Activated T-helper 1 cell treated with anti-CD3 and anti-CD28 coated beads, Interleukin-12 subunit alpha, Interleukin-12 subunit beta, Interleukin-2, Interleukin-4 antibody, amounts not matched to agents 30 ng/mL and 10 ng/mL and 1 ng/mL, durations not matched to agents 14 hours and 24 hours and 36 hours (primary cell): ENCODE results near the gene BCOR. TPM values are rescaled to one million over a fixed set of nuclear protein-coding genes. Genes with fewer than 3 reads are reported as not detected.
A peak's percentile ranks its signal among the peaks of the same experiment; 100 is the strongest.

Source experiments
- DNase-seq: peaks from one replicate; pipeline ENCODE4 v3.0.0; 2021; ENCODE audit warnings: low spot score
- H3K27ac Mint-ChIP-seq: one replicate; pipeline ENCODE4 v1.8.0; 2021; ENCODE audit warnings: mild to moderate bottlenecking, mixed read lengths
- H3K27me3 Mint-ChIP-seq: one replicate; pipeline ENCODE4 v1.8.0; 2022; ENCODE audit warnings: mild to moderate bottlenecking, moderate library complexity, mixed read lengths; ENCODE audit not compliant: insufficient read depth
- H3K36me3 Mint-ChIP-seq: one replicate; pipeline ENCODE4 v1.8.0; 2021; ENCODE audit warnings: low read depth, mixed read lengths
- H3K4me1 Mint-ChIP-seq: one replicate; pipeline ENCODE4 v1.8.0; 2021; ENCODE audit warnings: low read depth, mixed read lengths
- H3K4me3 Mint-ChIP-seq: one replicate; pipeline ENCODE4 v1.8.0; 2021; ENCODE audit warnings: mild to moderate bottlenecking, moderate library complexity, mixed read lengths
- H3K9me3 Mint-ChIP-seq: one replicate; pipeline ENCODE4 v1.8.0; 2021; ENCODE audit warnings: mixed read lengths
- intact Hi-C: fragments of 100-400 bp; cut with micrococcal nuclease; formaldehyde crosslinking; loops from one replicate; pipeline ENCODE4 v1.15.1; 2024
- total RNA-seq: library from RNA; stranded (reverse); gene quantifications from 2 replicates; pipeline ENCODE4 v1.2.3, GENCODE V29; 2022

The BCOR gene
- total RNA-seq, 1 donor from 2014 or later = 65.2 TPM

- Mint-ChIP-seq H3K9me3 (no peaks in the 10 kb centered on the region), H3K4me3 (peak overlapping the region; percentile 47), H3K27me3 (peaks cover 3% of the 10 kb centered on the region)
Measured at GRCh38 chrX:40108162-40108958, 10.6 kb upstream of the BCOR start.

GRCh38 chrX:40107291-40108161, 9.8 kb upstream of the BCOR start:
- peak overlapping the region; percentile 80 for H3K4me3 Mint-ChIP-seq
- peaks cover 3% of the 10 kb centered on the region for H3K27me3 Mint-ChIP-seq
- peaks cover 6% of the 10 kb centered on the region for H3K4me1 Mint-ChIP-seq
- H3K9me3 Mint-ChIP-seq = no peaks in the 10 kb centered on the region
- no peak for DNase-seq
- intact Hi-C loops = loop anchor here (2.0 to 5.0 kb wide), 3 partner anchors 67 to 1305 kb away; partner anchors contain the start of gene MID1IP1
- H3K36me3 Mint-ChIP-seq = no peaks in the 10 kb centered on the region
- H3K27ac Mint-ChIP-seq = peak overlapping the region; percentile 85

More at GRCh38 chrX:40108162-40108958, 10.6 kb upstream of the BCOR start:
- intact Hi-C loops = loop anchor here (5.0 kb wide), 2 partner anchors 159 to 1306 kb away; partner anchors contain the start of gene MID1IP1
- DNase-seq = no peak
- Mint-ChIP-seq H3K27ac (no peak overlapping the region), H3K4me1 (peaks cover 6% of the 10 kb centered on the region), H3K36me3 (no peaks in the 10 kb centered on the region)

GRCh38 chrX:40106676-40107290, 9.0 kb upstream of the BCOR start:
- Mint-ChIP-seq H3K27me3 (peaks cover 3% of the 10 kb centered on the region), H3K4me1 (peaks cover 6% of the 10 kb centered on the region), H3K4me3 (peak overlapping the region; percentile 80), H3K9me3 (no peaks in the 10 kb centered on the region), H3K27ac (peak overlapping the region; percentile 85), H3K36me3 (no peaks in the 10 kb centered on the region)
- intact Hi-C loops = loop anchor here (1.0 to 5.0 kb wide), 5 partner anchors 9 to 1304 kb away; partner anchors contain the start of genes BCOR and MID1IP1
- no peak for DNase-seq

DNA sequence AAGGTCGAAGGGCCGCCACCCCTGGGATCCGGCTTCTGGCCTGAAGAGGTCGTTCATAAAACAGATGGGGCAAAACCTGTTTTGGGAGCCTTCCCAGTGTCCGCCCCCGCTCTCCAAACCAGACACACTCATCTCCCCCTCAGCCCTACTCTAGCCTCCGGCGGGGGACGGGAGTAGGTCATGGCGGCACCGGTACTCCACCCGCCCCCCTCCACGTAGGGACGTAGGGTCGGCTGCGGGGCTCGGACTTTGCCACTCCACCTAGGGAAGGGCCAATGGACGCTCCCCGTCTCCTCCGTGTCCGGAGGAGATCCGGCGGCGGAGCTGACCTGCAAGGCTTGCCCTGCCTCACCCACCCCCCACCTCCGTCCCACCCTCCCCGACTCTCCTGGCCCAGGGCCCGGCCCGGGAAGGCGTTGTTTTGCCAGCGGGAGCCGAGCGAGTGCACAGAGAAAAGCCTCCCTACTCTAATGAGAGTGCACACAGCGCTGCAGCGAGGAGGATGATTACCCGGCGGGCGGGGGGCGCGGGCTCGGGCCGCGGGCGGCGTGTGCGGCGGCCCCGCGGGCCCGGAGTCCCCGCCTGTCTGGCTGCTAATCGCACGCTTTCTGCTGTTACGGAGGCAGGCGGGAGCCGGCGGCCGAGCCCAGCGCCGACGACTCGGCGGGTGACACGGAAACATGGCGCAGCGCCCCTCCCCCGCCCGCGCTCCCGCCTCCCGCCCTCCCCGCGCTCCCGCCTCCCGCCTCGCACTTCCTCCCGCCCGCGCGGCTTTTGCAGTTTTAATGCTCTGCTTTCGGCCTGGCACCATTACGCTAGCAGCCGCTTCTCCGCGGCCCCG, 8.3 kb upstream of the BCOR start:
- Mint-ChIP-seq H3K9me3 (no peaks in the 10 kb centered on the region), H3K4me3 (peak overlapping the region; percentile 80), H3K36me3 (no peaks in the 10 kb centered on the region), H3K27me3 (peaks cover 3% of the 10 kb centered on the region), H3K4me1 (peaks cover 6% of the 10 kb centered on the region), H3K27ac (peak overlapping the region; percentile 85)
- intact Hi-C loops = loop anchor here (1.0 to 5.0 kb wide), 5 partner anchors 9 to 1304 kb away; partner anchors contain the start of genes BCOR and MID1IP1
- DNase-seq = peak; percentile 44

DNA sequence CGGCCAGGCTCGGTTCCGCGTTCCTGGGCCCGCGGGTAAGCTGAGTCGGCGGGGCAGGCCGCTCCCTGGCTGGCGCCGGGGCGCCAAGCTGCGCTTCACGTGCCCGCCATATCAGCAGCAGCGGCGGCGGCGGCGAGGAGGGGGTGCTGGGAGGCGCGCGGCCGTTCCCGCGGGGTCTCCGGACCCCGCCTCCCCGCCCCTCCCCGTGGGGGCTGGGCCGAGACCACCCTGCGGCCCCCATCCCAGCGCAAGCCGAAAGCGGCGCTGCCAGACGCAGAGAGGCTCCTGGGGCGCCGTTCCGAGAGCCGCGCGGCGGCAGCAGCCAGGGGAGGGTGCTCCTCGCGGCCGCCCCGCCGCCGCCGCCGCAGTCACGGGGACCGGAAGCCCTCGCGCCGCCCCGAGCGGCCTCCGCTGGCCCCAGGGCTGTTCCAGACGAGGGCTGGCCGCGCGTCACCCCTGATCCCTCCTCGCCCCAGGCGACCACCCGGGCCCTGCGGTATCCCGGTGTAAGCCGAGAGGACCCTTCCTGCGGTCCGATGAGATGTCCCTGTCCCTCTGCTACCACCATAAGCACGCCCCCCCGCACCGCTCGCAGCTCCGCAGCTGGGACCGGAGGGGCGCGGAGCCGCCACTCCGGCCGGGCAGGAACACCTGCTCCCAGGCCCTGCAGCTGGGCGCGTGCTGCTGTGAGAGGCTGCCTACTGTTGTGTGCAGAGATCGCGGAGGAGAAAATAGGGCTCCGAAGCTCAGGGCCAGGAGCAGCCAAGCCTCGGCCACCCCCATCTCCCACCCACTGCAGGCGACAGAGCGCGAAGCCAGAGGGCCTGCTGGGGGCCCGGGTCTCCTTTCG, 7.5 kb upstream of the BCOR start:
- DNase-seq = peak; percentile 17
- Mint-ChIP-seq H3K27ac (peak overlapping the region; percentile 65), H3K36me3 (no peaks in the 10 kb centered on the region), H3K4me1 (peaks cover 6% of the 10 kb centered on the region), H3K9me3 (no peaks in the 10 kb centered on the region), H3K4me3 (peak overlapping the region; percentile 78), H3K27me3 (peaks cover 3% of the 10 kb centered on the region)
- intact Hi-C loops = loop anchor here (5.0 kb wide), 2 partner anchors 162 to 1303 kb away; partner anchors contain the start of gene MID1IP1

- Mint-ChIP-seq H3K36me3 (no peaks in the 10 kb centered on the region), H3K27ac (no peak overlapping the region), H3K4me1 (peaks cover 6% of the 10 kb centered on the region), H3K4me3 (peak overlapping the region; percentile 47), H3K9me3 (no peaks in the 10 kb centered on the region), H3K27me3 (peaks cover 3% of the 10 kb centered on the region)
- DNase-seq = no peak
- intact Hi-C loops = no loop called here
Measured at GRCh38 chrX:40104630-40104984, 6.8 kb upstream of the BCOR start.

DNA sequence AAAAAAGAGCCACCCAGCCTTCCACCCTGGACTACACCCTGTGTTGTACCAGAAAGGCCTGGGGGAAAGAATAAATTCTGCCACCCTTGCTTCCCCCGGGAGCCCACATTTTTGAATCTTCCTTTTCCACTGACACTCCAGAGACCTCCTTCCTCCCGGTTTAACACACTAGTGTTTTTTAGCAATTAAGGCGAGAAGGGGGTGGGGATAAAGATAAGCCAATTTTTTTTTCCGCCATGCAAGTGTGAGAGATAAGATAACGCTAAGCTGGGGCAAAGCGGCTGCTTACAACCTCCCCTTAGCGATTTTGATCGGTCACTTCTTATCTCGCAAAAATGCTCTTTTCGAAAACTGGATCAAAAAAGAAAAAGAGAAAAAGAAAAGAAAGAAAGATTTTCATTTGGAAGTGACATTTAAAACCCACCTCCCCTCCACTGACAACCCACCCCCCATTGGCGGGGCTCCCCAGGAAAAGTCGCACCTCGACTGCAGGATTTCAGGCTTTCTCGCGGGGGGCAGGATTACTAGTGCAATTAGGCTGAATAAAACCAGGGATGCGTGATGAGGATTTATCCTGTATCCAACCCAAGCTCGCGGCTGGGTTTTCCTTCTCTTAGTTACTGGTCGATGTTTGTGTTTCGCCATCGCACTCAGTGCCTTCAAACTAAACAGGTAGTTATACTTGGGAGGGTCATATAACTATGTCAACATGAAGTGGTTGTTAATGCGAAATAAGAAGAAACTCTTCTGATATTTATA, 6.0 kb upstream of the BCOR start:
- H3K36me3 Mint-ChIP-seq = no peaks in the 10 kb centered on the region
- H3K27me3 Mint-ChIP-seq = peaks cover 3% of the 10 kb centered on the region
- intact Hi-C loops = no loop called here
- H3K9me3 Mint-ChIP-seq = no peaks in the 10 kb centered on the region
- H3K27ac Mint-ChIP-seq = no peak overlapping the region
- no peak for DNase-seq
- peaks cover 6% of the 10 kb centered on the region for H3K4me1 Mint-ChIP-seq
- peak overlapping the region; percentile 47 for H3K4me3 Mint-ChIP-seq

GRCh38 chrX:40102393-40103381, 4.9 kb upstream of the BCOR start:
- no peak overlapping the region for H3K4me3 Mint-ChIP-seq
- H3K9me3 Mint-ChIP-seq = no peaks in the 10 kb centered on the region
- H3K27ac Mint-ChIP-seq = no peak overlapping the region
- H3K27me3 Mint-ChIP-seq = peaks cover 3% of the 10 kb centered on the region
- DNase-seq = no peak
- intact Hi-C loops = no loop called here
- no peaks in the 10 kb centered on the region for H3K36me3 Mint-ChIP-seq
- H3K4me1 Mint-ChIP-seq = peaks cover 6% of the 10 kb centered on the region

GRCh38 chrX:40101430-40101802, 3.7 kb upstream of the BCOR start:
- Mint-ChIP-seq H3K27me3 (no peaks in the 10 kb centered on the region), H3K4me3 (no peak overlapping the region), H3K27ac (no peak overlapping the region), H3K4me1 (no peaks in the 10 kb centered on the region), H3K36me3 (no peaks in the 10 kb centered on the region), H3K9me3 (no peaks in the 10 kb centered on the region)
- no peak for DNase-seq
- intact Hi-C loops = no loop called here
